Loucy (cell line): ENCODE measurements around the gene TFEB.
A peak's percentile ranks its signal among the peaks of the same experiment; 100 is the strongest.

ENCODE experiments used
- H2AFZ ChIP-seq: fragments of 200-600 bp; sonication (generic); 2 replicates; pipeline ENCODE4 v1.6.0; 2016; ENCODE audit warnings: antibody characterized with exemption, mild to moderate bottlenecking, low read length, moderate library complexity
- H3F3A ChIP-seq: fragments of 200-600 bp; 2 replicates; pipeline ENCODE4 v1.6.0; 2016; ENCODE audit warnings: antibody characterized with exemption, low read depth, mild to moderate bottlenecking
- H3K27me3 ChIP-seq: fragments of 200-600 bp; sonication (generic); 2 replicates; pipeline ENCODE4 v1.6.1; 2014; ENCODE audit warnings: low read length, mild to moderate bottlenecking; ENCODE audit not compliant: insufficient read depth, poor library complexity, severe bottlenecking
- H3K36me3 ChIP-seq: fragments of 200-600 bp; sonication (generic); 2 replicates; pipeline ENCODE4 v1.6.1; 2016; ENCODE audit warnings: low read length; ENCODE audit not compliant: insufficient read depth
- H3K4me1 ChIP-seq: fragments of 200-600 bp; sonication (generic); 2 replicates; pipeline ENCODE4 v1.5.1; 2014; ENCODE audit warnings: low read length, mild to moderate bottlenecking; ENCODE audit not compliant: insufficient read depth, poor library complexity, severe bottlenecking
- H3K4me2 ChIP-seq: fragments of 200-600 bp; sonication (generic); 2 replicates; pipeline ENCODE4 v1.6.0; 2014; ENCODE audit warnings: antibody characterized with exemption, low read length, low read depth, mild to moderate bottlenecking; ENCODE audit not compliant: poor library complexity, severe bottlenecking
- H3K4me3 ChIP-seq: fragments of 200-600 bp; sonication (generic); 2 replicates; pipeline ENCODE4 v1.5.1; 2014; ENCODE audit warnings: low read length, mild to moderate bottlenecking, mixed read lengths; ENCODE audit not compliant: poor library complexity, severe bottlenecking
- H3K79me2 ChIP-seq: fragments of 200-600 bp; sonication (generic); 2 replicates; pipeline ENCODE4 v1.6.1; 2014; ENCODE audit warnings: low read length; ENCODE audit not compliant: insufficient read depth
- H3K9ac ChIP-seq: fragments of 200-600 bp; sonication (generic); 2 replicates; pipeline ENCODE4 v1.6.0; 2014; ENCODE audit warnings: mild to moderate bottlenecking, low read depth, low read length, moderate library complexity; ENCODE audit not compliant: poor library complexity, severe bottlenecking
- H3K9me2 ChIP-seq: fragments of 200-600 bp; sonication (generic); replicated peaks from 2 replicates; pipeline ENCODE4 v1.6.1; 2016; ENCODE audit warnings: low read depth, low read length, mixed read lengths
- H3K9me3 ChIP-seq: fragments of 200-600 bp; sonication (generic); 2 replicates; pipeline ENCODE4 v1.6.1; 2014; ENCODE audit warnings: mild to moderate bottlenecking, antibody characterized with exemption, low read length, low read depth; ENCODE audit not compliant: insufficient read depth
- H4K20me1 ChIP-seq: fragments of 200-600 bp; sonication (generic); 2 replicates; pipeline ENCODE4 v1.6.0; 2014; ENCODE audit warnings: antibody characterized with exemption, low read length, mild to moderate bottlenecking; ENCODE audit not compliant: insufficient read depth, poor library complexity, severe bottlenecking
- EZH2phosphoT487 ChIP-seq: fragments of 200-600 bp; IDR thresholded peaks from 2 replicates; pipeline ENCODE4 v1.6.1; 2018; ENCODE audit warnings: antibody characterized with exemption, mild to moderate bottlenecking, moderate library complexity, borderline replicate concordance
- TF ChIP-seq, protein P1 (sequence below): fragments of 200-600 bp; sonication (generic); conservative IDR thresholded peaks from 2 replicates; pipeline ENCODE4 v1.5.1; 2014; ENCODE audit warnings: mild to moderate bottlenecking, antibody characterized with exemption, low read length

The TFEB gene

DNA sequence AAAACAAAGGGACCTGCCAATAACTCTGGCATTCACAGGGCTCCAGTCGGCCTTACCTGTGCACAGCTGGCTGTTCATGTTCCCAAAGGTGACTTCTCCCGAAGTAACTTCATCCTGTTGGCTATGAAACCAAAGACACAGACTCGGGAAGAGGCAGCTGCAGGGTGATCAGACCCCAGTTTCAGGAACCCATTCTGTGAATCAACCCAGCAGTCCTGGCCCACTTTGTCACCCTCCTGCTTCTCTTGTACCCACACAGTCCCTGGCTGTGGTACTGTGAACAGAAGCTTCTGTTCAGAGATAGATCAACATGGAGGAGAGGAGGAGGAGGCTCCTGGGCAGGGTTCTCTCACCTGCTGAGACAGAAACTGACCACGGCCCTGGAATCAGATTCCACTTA lies 20.5 kb upstream of the TFEB start:
- H3K4me1 ChIP-seq = peaks cover 21% of the 10 kb centered on the region
- no peaks in the 10 kb centered on the region for H3K27me3 ChIP-seq
- no peaks in the 10 kb centered on the region for H3K79me2 ChIP-seq
- peak overlapping the region; percentile 45 for H3K9ac ChIP-seq
- H4K20me1 ChIP-seq = no peaks in the 10 kb centered on the region
- H3K36me3 ChIP-seq = no peaks in the 10 kb centered on the region
- H3K9me2 ChIP-seq = no peaks in the 10 kb centered on the region
- peak overlapping the region; percentile 53 for H2AFZ ChIP-seq
- H3K9me3 ChIP-seq = no peaks in the 10 kb centered on the region
- H3K4me3 ChIP-seq = peak overlapping the region; percentile 23
- peak overlapping the region; percentile 47 for H3K4me2 ChIP-seq
- H3F3A ChIP-seq = no peaks in the 10 kb centered on the region
- TF ChIP-seq, protein P1, sequence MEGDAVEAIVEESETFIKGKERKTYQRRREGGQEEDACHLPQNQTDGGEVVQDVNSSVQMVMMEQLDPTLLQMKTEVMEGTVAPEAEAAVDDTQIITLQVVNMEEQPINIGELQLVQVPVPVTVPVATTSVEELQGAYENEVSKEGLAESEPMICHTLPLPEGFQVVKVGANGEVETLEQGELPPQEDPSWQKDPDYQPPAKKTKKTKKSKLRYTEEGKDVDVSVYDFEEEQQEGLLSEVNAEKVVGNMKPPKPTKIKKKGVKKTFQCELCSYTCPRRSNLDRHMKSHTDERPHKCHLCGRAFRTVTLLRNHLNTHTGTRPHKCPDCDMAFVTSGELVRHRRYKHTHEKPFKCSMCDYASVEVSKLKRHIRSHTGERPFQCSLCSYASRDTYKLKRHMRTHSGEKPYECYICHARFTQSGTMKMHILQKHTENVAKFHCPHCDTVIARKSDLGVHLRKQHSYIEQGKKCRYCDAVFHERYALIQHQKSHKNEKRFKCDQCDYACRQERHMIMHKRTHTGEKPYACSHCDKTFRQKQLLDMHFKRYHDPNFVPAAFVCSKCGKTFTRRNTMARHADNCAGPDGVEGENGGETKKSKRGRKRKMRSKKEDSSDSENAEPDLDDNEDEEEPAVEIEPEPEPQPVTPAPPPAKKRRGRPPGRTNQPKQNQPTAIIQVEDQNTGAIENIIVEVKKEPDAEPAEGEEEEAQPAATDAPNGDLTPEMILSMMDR = no peak

DNA sequence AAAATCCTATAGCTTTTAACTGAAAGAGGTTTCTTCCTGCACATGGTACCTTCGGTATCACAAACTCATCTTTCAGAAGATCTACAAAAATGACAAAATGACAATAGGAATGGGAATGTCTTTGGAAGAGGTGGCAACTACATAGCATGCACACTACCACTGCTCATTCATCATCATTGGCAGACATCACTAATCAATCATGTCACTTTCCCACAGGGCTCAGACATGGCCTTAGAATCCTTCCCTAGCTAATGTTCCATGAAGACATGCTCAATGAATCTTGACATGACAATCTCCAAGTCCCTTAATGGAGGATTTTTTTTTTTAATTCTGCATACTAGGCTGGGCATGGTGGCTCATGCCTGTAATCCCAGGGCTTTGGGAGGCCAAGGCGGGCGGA lies 15.0 kb upstream of the TFEB start:
- Histone ChIP-seq H2AFZ (no peak overlapping the region), H3K27me3 (no peaks in the 10 kb centered on the region), H3K36me3 (no peaks in the 10 kb centered on the region), H3K4me1 (no peaks in the 10 kb centered on the region), H4K20me1 (no peaks in the 10 kb centered on the region), H3K4me2 (no peak overlapping the region), H3K9me2 (no peaks in the 10 kb centered on the region), H3K79me2 (no peaks in the 10 kb centered on the region), H3F3A (no peaks in the 10 kb centered on the region), H3K9ac (no peak overlapping the region), H3K4me3 (no peak overlapping the region), H3K9me3 (no peaks in the 10 kb centered on the region)
- TF ChIP-seq, protein P1 = no peak
- TF ChIP-seq EZH2phosphoT487 = no peak

DNA sequence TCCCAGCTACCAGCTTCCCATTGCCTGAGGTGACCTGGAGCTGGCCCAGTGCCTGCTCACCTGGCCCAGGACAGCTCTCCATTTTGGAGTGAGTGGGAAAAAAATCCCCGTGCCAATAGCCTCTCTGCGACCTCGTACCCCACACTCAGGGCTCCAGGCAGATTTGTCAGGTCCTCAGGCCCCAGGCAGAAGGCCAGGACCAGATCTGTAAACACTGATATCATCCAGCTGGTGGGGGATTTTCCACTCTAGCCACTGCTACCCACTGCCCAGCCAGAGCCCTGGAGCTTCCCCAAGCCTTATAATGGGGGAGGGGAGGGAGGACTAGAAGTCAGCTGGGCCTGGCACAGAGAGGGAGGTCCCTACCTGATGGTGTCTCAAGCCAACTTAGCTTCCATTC lies 13.1 kb upstream of the TFEB start:
- H2AFZ ChIP-seq = no peak overlapping the region

More for the DNA sequence above, 13.1 kb upstream of the TFEB start:
- H3K9ac ChIP-seq = no peak overlapping the region
- no peaks in the 10 kb centered on the region for H3K27me3 ChIP-seq
- H3K79me2 ChIP-seq = no peaks in the 10 kb centered on the region
- no peak overlapping the region for H3K4me2 ChIP-seq
- no peaks in the 10 kb centered on the region for H3K4me1 ChIP-seq
- H3K9me3 ChIP-seq = no peaks in the 10 kb centered on the region
- TF ChIP-seq, protein P1 = no peak
- no peak for TF ChIP-seq EZH2phosphoT487
- H3K36me3 ChIP-seq = no peaks in the 10 kb centered on the region
- no peaks in the 10 kb centered on the region for H3K9me2 ChIP-seq
- no peaks in the 10 kb centered on the region for H3F3A ChIP-seq
- no peaks in the 10 kb centered on the region for H4K20me1 ChIP-seq
- no peak overlapping the region for H3K4me3 ChIP-seq
